ENCODE measurements around the gene SNAPC1.
"Not testable (repeated sequence)": the region's sequence is repeated elsewhere in the genome, so short reads cannot be mapped to it uniquely, and the experiment has no call there.

Gene SNAPC1

DNA sequence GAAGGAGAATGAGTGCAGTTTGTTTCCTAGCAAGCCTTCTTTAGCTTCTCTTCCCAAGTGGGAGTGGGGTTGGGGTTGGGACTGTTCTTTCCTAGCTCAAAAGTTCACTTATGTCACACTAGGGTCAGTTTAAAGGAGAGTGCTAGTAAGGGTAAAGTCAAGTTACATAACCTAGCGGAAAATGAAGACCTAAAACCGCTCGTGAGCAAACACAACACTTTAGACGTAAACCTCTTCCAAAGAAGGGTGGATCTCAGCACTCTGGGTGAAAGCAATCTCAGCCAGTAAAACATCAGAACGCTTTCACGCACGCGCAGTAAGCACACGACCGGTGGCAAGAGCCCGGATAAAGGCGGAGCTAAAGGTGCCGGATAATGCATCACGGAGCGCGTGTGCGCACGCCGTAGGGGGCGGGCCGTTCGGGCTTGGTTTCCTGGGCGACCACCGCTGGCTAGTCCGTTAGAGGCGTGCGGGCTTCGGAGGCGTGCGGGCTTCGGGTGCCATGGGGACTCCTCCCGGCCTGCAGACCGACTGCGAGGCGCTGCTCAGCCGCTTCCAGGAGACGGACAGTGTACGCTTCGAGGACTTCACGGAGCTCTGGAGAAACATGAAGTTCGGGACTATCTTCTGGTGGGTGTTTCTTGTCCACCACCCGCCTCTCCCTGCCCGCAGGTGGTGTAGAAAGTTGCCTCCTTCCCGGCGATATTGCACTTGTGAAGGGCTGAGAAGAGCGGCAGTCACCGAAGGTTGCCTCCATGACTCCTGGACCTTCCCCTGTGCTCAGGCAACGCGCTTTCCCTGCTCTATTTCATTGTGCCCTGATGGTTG, at the start of gene SNAPC1:
Gene SNAPC1, plus strand, starts transcription at position 462 of the 828 bp plus-strand sequence. Its CDS starts 41 bp downstream, at position 503.
- DNase-seq (ENCODE audit: low spot score): peak; percentile 97

DNA sequence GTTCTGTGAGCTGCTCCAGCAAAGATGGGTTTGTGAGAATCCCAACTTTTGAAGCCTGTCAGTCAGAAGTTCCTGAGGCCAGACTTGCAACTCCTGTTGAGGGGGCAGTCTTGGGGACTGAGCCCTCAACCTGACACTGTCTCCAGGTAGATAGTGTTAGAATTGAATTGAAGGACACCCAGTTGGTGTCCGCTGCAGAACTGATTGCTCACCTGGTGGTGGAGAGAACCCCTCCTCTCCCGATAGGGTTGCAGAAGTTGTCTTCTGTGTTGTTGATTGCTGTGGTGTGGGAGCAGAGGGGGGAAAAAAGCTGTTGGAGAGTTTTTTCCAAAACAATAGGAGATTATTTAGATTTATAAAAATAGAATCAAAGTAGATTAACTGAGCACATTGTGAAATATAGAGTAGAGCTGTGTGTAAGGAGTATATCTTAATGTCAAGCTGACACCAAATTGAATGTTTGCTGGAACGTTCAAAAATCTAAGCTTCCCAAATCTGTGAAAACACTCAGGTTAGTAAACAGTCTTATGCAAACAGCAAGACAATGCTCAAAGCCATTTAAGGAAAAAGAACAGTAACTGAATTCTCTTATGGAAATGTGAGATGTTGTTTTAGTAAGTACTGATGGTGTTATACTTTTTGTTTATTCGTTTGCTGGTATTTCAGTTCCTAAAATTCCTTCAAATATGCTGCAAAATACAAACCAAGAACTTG, 48.3 kb upstream of the SNAPC1 start:
- DNase-seq (ENCODE audit: low spot score): no peak

- no peak for DNase-seq (ENCODE audit: low spot score)
Measured at GRCh38 chr14:61716956-61717355, 45.3 kb upstream of the SNAPC1 start.

GRCh38 chr14:61718039-61718438, 44.2 kb upstream of the SNAPC1 start:
- DNase-seq (ENCODE audit: low spot score): no peak

DNA sequence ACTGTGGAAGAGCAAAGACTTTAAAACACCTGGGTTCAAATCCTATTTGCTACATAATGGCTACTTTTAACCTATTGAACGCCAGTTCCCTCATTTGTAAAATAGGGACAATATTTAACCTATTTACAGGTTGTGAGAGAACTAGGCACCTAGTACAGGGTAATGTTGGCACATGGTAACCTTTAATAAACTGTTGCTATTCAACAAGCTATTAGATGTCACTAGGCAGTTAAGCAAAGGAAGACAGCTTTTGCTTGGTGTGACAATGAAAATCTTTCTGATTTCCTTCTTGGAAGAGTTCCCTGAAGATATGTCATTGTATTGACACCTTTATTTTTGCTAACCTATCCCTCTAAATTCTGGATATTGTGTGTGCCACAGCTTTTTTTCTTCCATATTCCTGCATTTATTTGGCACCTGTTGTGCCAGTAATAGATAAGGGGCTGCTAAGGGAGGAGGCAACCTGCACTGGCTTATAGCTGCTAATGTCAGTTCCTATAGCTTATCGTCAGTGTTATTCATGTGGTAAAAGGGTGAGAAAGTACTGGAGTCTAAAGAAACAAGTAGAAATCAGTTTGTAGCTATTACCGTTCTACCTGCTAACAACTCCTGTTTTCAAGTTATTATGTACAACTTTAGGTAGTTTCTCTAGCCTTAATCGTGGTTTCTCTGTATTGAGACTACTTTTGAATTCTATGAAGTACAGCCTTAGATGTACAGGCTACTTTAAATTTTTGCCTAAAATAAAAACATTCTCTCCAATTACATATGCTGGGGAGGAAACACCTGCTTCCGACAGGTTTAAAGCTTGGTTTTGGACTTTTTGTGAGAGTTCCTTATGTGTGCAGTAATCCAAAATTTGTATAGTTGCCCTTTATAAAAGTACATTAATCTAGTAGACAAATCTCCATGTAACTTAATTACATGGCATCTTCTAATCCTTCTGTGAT, 42.6 kb upstream of the SNAPC1 start:
- no peak for DNase-seq (ENCODE audit: low spot score)

DNA sequence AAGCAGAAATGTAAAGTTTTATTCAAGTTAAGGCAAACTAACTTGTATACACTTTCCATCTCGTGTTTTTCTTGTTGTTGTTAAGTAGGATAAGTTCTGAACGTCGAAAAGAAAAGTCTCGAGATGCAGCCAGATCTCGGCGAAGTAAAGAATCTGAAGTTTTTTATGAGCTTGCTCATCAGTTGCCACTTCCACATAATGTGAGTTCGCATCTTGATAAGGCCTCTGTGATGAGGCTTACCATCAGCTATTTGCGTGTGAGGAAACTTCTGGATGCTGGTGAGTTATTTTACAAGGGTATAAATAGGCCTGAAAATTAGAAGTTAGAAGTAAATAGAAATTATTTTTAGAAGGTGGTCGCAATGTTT, 41.9 kb upstream of the SNAPC1 start:
- no peak for DNase-seq (ENCODE audit: low spot score)

DNA sequence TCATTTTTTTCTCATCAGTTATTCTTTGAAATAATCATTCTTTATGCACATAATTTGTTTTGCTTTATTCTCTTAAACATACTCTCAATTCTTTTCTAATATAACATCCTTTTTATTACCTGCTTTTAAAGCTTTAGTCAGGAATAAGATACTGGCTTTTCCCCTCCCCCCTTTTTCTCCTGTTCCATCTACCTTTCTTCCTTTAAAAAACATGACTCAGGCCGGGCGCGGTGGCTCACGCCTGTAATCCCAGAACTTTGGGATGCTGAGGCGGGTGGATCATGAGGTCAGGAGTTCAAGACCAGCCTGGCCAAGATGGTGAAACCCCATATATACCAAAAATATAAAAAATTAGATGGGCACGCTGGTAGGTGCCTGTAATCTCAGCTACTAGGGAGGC, 41.5 kb upstream of the SNAPC1 start:
- no peak for DNase-seq (ENCODE audit: low spot score)

- DNase-seq (ENCODE audit: low spot score): no peak
Measured at GRCh38 chr14:61724133-61724532, 38.1 kb upstream of the SNAPC1 start.

DNA sequence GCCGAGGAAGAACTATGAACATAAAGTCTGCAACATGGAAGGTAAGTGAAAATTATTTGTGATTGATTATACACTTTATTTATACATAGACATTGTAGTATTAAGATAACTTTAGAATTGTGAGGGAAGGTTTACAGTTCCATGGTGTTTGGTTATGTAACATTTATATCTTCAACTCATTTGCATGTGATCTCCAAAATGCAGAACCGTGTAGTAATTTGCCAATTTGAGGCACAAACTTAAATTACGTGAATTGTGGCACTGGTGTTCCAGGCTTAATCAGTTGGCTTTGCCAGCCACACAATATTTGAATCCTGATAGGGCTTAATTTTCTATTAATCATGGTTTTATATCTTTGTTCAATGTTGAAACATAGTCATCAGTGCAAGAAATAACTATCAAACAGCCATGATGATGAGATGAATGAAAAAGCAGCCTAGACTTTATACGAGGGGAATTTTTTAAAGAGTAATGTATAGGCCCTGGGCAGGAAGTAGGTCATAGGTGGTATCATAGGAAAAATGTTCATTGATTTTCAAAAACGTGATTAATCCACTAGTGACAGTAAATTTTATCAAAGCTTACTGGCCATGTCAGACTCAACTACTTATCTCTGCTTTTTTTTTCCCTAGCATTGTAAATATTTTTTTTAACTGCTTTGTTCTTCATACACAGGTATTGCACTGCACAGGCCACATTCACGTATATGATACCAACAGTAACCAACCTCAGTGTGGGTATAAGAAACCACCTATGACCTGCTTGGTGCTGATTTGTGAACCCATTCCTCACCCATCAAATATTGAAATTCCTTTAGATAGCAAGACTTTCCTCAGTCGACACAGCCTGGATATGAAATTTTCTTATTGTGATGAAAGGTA, 35.2 kb upstream of the SNAPC1 start:
- no peak for DNase-seq (ENCODE audit: low spot score)

DNA sequence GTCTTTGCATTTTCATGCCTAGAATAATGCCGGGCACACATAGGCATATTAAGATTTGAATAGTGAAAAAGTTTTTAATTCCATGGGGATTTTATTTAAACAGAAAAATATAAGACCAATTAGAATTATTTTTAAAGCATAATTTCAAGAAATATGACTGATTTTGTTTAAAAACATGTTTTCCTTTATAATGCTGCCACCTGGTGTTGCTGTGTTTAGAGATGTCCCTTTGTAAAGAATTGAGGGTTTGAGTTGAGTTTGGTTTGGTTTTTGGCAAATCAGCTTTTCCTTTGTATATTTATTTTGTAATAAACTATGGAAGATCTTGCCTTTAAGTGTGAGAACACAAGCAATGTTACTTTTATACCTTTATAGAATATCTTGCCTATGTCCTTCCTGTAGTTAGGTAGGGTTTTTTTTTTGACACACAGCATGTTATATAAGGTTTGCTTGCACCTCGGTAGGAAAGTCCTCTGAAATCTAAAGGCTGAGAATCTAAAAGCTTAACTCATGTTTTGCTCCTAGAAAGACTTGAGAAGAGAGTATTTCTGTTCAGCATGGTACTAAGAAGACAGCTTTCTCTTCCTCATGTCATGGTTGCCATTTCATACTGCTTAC, 31.4 kb upstream of the SNAPC1 start:
- no peak for DNase-seq (ENCODE audit: low spot score)

DNA sequence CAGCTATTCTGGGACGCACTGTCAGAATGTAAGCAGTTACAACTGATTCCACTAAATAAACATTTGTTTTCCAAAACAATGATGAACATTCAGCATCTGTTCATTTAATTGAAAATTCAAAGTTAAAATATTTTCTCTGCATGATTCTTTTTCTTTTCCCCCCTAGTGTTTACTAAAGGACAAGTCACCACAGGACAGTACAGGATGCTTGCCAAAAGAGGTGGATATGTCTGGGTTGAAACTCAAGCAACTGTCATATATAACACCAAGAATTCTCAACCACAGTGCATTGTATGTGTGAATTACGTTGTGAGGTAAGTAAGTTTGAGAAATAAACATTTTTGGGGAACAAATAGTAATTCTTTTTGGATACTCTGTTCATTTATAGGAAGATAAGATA, 28.2 kb upstream of the SNAPC1 start:
- no peak for DNase-seq (ENCODE audit: low spot score)

DNA sequence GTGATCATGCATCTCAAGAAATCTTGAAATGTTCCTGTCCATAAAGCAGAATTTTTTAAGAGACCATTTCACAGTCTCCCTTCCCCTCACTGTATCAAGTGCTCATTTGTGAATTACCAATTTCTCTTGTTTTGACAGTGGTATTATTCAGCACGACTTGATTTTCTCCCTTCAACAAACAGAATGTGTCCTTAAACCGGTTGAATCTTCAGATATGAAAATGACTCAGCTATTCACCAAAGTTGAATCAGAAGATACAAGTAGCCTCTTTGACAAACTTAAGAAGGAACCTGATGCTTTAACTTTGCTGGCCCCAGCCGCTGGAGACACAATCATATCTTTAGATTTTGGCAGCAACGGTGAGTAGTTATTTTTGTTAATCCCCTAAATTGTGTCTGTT, 25.5 kb upstream of the SNAPC1 start:
- DNase-seq (ENCODE audit: low spot score): no peak

GRCh38 chr14:61737915-61738314, 24.3 kb upstream of the SNAPC1 start:
- no peak for DNase-seq (ENCODE audit: low spot score)

- no peak for DNase-seq (ENCODE audit: low spot score)
Measured at GRCh38 chr14:61739133-61739532, 23.1 kb upstream of the SNAPC1 start.

DNA sequence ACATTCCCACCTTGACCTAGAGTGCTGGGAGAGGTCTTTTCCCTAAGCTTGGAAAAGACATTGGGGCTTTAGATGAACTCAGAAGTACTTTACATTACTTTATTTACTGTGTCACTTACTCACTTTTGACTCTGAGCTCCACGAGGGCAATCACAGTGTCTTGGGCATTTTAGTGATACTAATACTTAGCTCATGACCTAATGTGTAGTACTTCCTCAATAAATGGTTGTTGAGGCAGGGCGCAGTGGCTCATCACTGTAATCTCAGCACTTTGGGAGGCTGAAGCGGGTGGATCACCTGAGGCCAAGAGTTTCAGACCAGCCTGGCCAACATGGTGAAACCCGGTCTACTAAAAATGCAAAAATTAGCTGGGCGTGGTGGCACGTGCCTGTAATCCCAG, 19.8 kb upstream of the SNAPC1 start:
- no peak for DNase-seq (ENCODE audit: low spot score)

DNA sequence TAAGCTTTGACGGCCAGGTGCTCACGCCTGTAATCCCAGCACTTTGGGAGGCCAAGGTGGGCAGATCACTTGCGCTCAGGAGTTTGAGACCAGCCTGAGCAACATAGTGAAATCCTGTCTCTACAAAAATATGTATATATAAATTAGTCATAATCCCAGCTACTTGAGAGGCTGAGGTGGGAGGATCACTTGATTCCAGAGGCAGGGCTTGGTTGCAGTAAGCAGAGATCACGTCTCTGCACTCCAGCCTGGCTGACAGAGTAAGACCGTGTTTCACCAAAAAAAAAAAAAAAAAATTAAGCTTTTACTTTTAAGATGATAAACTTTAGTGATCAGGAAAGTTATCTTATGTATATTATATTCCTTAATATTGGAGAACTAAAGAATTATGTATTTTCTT, 18.0 kb upstream of the SNAPC1 start:
- no peak for DNase-seq (ENCODE audit: low spot score)

DNA sequence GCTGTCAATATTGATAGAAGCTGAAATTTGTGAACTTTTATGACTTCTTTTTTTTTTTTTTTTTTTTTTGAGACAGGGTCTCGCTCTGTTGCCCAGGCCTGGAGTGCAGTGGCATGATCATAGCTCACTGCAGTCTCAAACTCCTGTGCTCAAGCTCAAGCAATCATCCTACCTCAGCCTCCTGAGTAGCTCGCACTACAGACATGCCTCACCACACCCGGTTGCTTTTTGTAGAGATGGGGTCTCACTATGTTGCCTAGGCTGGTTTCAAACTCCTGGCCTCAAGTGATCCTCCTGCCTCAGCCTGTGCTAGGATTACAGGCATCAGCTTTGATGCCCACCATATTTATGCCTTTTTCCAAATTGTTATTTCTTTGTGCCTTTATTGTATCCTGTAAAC, 15.9 kb upstream of the SNAPC1 start:
- DNase-seq (ENCODE audit: low spot score): not testable (repeated sequence)

GRCh38 chr14:61746881-61747280, 15.3 kb upstream of the SNAPC1 start:
- DNase-seq (ENCODE audit: low spot score): no peak

- DNase-seq (ENCODE audit: low spot score): no peak
Measured at GRCh38 chr14:61747342-61747741, 14.9 kb upstream of the SNAPC1 start.

GRCh38 chr14:61749264-61749663, 13.0 kb upstream of the SNAPC1 start:
- no peak for DNase-seq (ENCODE audit: low spot score)

DNA sequence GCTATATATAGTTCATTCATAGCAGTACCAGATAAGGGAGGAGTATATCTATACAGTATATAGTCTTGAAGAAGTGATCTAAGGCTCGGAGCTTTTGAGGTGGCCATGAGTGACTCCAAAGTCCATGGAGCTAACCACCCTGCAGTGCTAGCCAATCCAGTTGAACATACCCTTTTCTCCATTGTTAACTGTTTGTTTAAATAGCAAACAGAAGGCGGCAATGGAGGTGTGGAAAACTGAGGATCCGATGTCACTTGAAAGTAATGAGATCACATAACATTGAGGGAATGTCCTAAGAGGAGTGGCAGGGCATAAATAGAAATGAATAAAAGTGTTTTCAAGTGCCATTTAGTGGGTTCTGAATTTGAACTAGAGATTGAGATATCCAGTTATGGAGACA, 12.4 kb upstream of the SNAPC1 start:
- DNase-seq (ENCODE audit: low spot score): peak; percentile 21

Data from iPS-NIHi11 (cell line).